Endodermal cell (in vitro differentiated cells): ENCODE measurements around the gene SELPLG. TPM values are rescaled to one million over a fixed set of nuclear protein-coding genes. Genes with fewer than 3 reads are reported as not detected.
A peak's percentile ranks its signal among the peaks of the same experiment; 100 is the strongest.

Source experiments
- DNase-seq: peaks from one replicate; pipeline ENCODE4 v3.0.0-alpha.2; 2017
- H3K27ac ChIP-seq: 2 replicates; pipeline ENCODE4 v1.5.1; 2013; ENCODE audit warnings: mild to moderate bottlenecking, low read depth, low read length, moderate library complexity
- H3K27me3 ChIP-seq: 2 replicates; pipeline ENCODE4 v1.6.1; 2013; ENCODE audit warnings: mild to moderate bottlenecking, low read length, moderate library complexity; ENCODE audit not compliant: insufficient read depth, control insufficient read depth, poor library complexity, severe bottlenecking
- H3K36me3 ChIP-seq: 2 replicates; pipeline ENCODE4 v1.7.0; 2013; ENCODE audit warnings: mild to moderate bottlenecking, low read length, moderate library complexity; ENCODE audit not compliant: control insufficient read depth, insufficient read depth
- H3K4me1 ChIP-seq: one replicate; pipeline ENCODE4 v1.7.0; 2013; ENCODE audit warnings: low read length; ENCODE audit not compliant: control insufficient read depth, insufficient read depth
- H3K4me3 ChIP-seq: 2 replicates; pipeline ENCODE4 v1.5.1; 2013; ENCODE audit warnings: mild to moderate bottlenecking, low read length, moderate library complexity
- H3K9ac ChIP-seq: 2 replicates; pipeline ENCODE4 v1.6.1; 2013; ENCODE audit warnings: mild to moderate bottlenecking, low read length, moderate library complexity; ENCODE audit not compliant: poor library complexity, severe bottlenecking; ENCODE audit errors: extremely low read depth
- H3K9me3 ChIP-seq: 2 replicates; pipeline ENCODE4 v1.6.1; 2013; ENCODE audit warnings: mild to moderate bottlenecking, low read length, moderate library complexity; ENCODE audit not compliant: control insufficient read depth
- H3K27ac Mint-ChIP-seq: 2 replicates; pipeline ENCODE4 v1.8.0; 2020; ENCODE audit warnings: mixed read lengths
- H3K27me3 Mint-ChIP-seq: 2 replicates; pipeline ENCODE4 v1.8.0; 2021; ENCODE audit warnings: mild to moderate bottlenecking, mixed read lengths; ENCODE audit not compliant: insufficient read depth
- H3K36me3 Mint-ChIP-seq: 2 replicates; pipeline ENCODE4 v1.8.0; 2020; ENCODE audit warnings: low read depth, mixed read lengths
- H3K4me1 Mint-ChIP-seq: 2 replicates; pipeline ENCODE4 v1.8.0; 2020; ENCODE audit warnings: mixed read lengths
- H3K4me3 Mint-ChIP-seq: 2 replicates; pipeline ENCODE4 v1.8.0; 2020; ENCODE audit warnings: mild to moderate bottlenecking, moderate library complexity, mixed read lengths
- H3K9me3 Mint-ChIP-seq: 2 replicates; pipeline ENCODE4 v1.8.0; 2020; ENCODE audit warnings: mild to moderate bottlenecking, mixed read lengths
- CTCF ChIP-seq: fragments of 200-600 bp; sonication (generic); conservative IDR thresholded peaks from 2 replicates; pipeline ENCODE4 v1.5.0; 2021; ENCODE audit warnings: antibody characterized with exemption, mild to moderate bottlenecking
- WGBS, 2 experiments: methylation state at CpG; one replicate each; pipeline versions ENCODE4 v1.1.5 to v1.1.7; 2013; ENCODE audit warnings: missing lambda C conversion rate in 2 of 2, mixed read lengths in 1 of 2; ENCODE audit not compliant: insufficient coverage in 1 of 2, insufficient read length in 1 of 2; 5-methylcytosine and 5-hydroxymethylcytosine counted together
- long read RNA-seq, 4 experiments: library from polyadenylated mRNA in 2 of 4; library from RNA in 1 of 4; library from capped mRNA in 1 of 4; stranded (forward) in 3 of 4; unstranded in 1 of 4; transcript quantifications; one replicate each; pipeline ENCODE4 v2.0.0, GENCODE V29; 2020 to 2021; ENCODE audit warnings: inconsistent platforms in 1 of 4
- polyA plus RNA-seq, 2 experiments: library from polyadenylated mRNA; stranded (reverse); fragments of 50-300 nt; gene quantifications; one replicate each; pipeline ENCODE4 v1.2.3, GENCODE V29; 2013
- total RNA-seq, 2 donors: library from RNA; stranded (reverse); fragmentation: NEBNext Ultra II Directional in 1 of 2; extraction: Animal tissue kit (Norgen Biotek cat#: 25700) in 1 of 2; gene quantifications; 2 replicates in 1 of 2; 3 replicates in 1 of 2; pipeline ENCODE4 v1.2.1, GENCODE V29; 2021

The SELPLG gene
- total RNA-seq, result under 1 TPM in 1 of 2 donors, not detected in 1; 0.13 TPM
- 0.18 TPM for polyA plus RNA-seq (2013, experiment 1 of 2)
- polyA plus RNA-seq (2013, experiment 2 of 2), result 0.46 TPM
- long read RNA-seq, experiment 1, result 0 reads
- long read RNA-seq, experiment 2, result 0 reads
- long read RNA-seq, experiment 3, result 0 reads
- long read RNA-seq, experiment 4, result 0 reads

GRCh38 chr12:108633534-108634248 is at the start of gene SELPLG:
Gene SELPLG, minus strand, starts transcription at chr12:108633894. Its CDS starts 9,587 bp downstream, at chr12:108624307.
- Histone ChIP-seq H3K9me3 (no peaks in the 10 kb centered on the region), H3K36me3 (no peaks in the 10 kb centered on the region), H3K9ac (no peak within 1 kb of the TSS), H3K4me1 (peaks cover 10% of the 10 kb centered on the region), H3K27me3 (no peaks in the 10 kb centered on the region), H3K4me3 (no peak within 1 kb of the TSS), H3K27ac (no peak within 1 kb of the TSS)
- no peak within 1 kb of the TSS for H3K4me3 Mint-ChIP-seq
- TF ChIP-seq CTCF, result no peak
- WGBS, 2 experiments, result 90 to 91% methylated on average over 6 to 14 of the region's 14 CpGs
- H3K27ac Mint-ChIP-seq, result no peak within 1 kb of the TSS
- DNase-seq, result no peak
- H3K9me3 Mint-ChIP-seq, result no peaks in the 10 kb centered on the region
- H3K27me3 Mint-ChIP-seq, result no peaks in the 10 kb centered on the region
- H3K36me3 Mint-ChIP-seq, result no peaks in the 10 kb centered on the region
- H3K4me1 Mint-ChIP-seq, result peaks cover 16% of the 10 kb centered on the region

- Histone ChIP-seq H3K27ac (no peak overlapping the region), H3K27me3 (no peaks in the 10 kb centered on the region), H3K9ac (no peak overlapping the region), H3K9me3 (no peaks in the 10 kb centered on the region), H3K36me3 (peaks cover 20% of the 10 kb centered on the region), H3K4me3 (no peak overlapping the region), H3K4me1 (peaks cover 8% of the 10 kb centered on the region)
- peak overlapping the region; percentile 21 for H3K27ac Mint-ChIP-seq
- H3K36me3 Mint-ChIP-seq, result peaks cover 8% of the 10 kb centered on the region
- no peaks in the 10 kb centered on the region for H3K9me3 Mint-ChIP-seq
- no peaks in the 10 kb centered on the region for H3K27me3 Mint-ChIP-seq
- peaks cover 23% of the 10 kb centered on the region for H3K4me1 Mint-ChIP-seq
- no peak for TF ChIP-seq CTCF
- DNase-seq, result no peak
- H3K4me3 Mint-ChIP-seq, result no peak overlapping the region
- WGBS, 2 experiments, result 92% methylated on average over 1 of the region's 1 CpG; no CpG with 5 or more reads in 1 of the 2 experiments
These were observed 47.6 kb upstream of the SELPLG start for GRCh38 chr12:108681317-108681716.

GRCh38 chr12:108679106-108679681 is 45.5 kb upstream of the SELPLG start:
- Histone ChIP-seq H3K9me3 (no peaks in the 10 kb centered on the region), H3K4me3 (no peak overlapping the region), H3K27ac (no peak overlapping the region), H3K9ac (no peak overlapping the region), H3K4me1 (peaks cover 5% of the 10 kb centered on the region), H3K27me3 (no peaks in the 10 kb centered on the region), H3K36me3 (peaks cover 36% of the 10 kb centered on the region)
- Mint-ChIP-seq H3K4me1 (peaks cover 15% of the 10 kb centered on the region), H3K4me3 (no peak overlapping the region), H3K27me3 (no peaks in the 10 kb centered on the region), H3K27ac (no peak overlapping the region), H3K9me3 (no peaks in the 10 kb centered on the region), H3K36me3 (peaks cover 16% of the 10 kb centered on the region)
- WGBS, 2 experiments, result 100% methylated on average over 1 of the region's 1 CpG; no CpG with 5 or more reads in 1 of the 2 experiments
- TF ChIP-seq CTCF, result no peak
- DNase-seq, result no peak
